Breast epithelium (tissue), 3 donors: Measurements from ENCODE around the gene H1-8.

ENCODE experiments used
- CTCF ChIP-seq, 3 donors: fragments of 450-650 bp; IDR thresholded peaks; one replicate each; pipeline ENCODE4 v1.5.1; 2016 to 2017; ENCODE audit warnings: antibody characterized with exemption in 3 of 3, mild to moderate bottlenecking in 3 of 3, moderate library complexity in 3 of 3
- POLR2A ChIP-seq: fragments of 450-650 bp; IDR thresholded peaks from one replicate; pipeline ENCODE4 v1.6.1; 2016; ENCODE audit warnings: antibody characterized with exemption, mild to moderate bottlenecking, moderate library complexity
- POLR2AphosphoS5 ChIP-seq, 3 donors: sonication (generic); formaldehyde crosslinking; IDR thresholded peaks; one replicate each; pipeline ENCODE4 v1.6.1; 2017; ENCODE audit warnings: antibody characterized with exemption in 3 of 3

GRCh38 chr3:129542747-129543146 lies 228 bp upstream of the H1-8 start:
- TF ChIP-seq CTCF (IDR thresholded peaks at IDR 0.05) (no peak), POLR2A (no peak), POLR2AphosphoS5 (IDR thresholded peaks at IDR 0.05) (no peak)
